ENCODE data around the gene MC2R.

GRCh38 chr18:13917401-13917800, 2.1 kb upstream of the MC2R start:
- TF ChIP-seq MAX (IDR thresholded peaks at IDR 0.05; ENCODE audit: low read depth, low read length): no peak
- TF ChIP-seq CTCF (IDR thresholded peaks at IDR 0.05 in 2 of 3, conservative IDR thresholded peaks at IDR 0.05 in 1 of 3; ENCODE audit: control insufficient read depth in 2 of 3, extremely low read depth in 1 of 3, insufficient read depth in 1 of 3, low read depth in 3 of 3, low read length in 3 of 3): no peak
- TF ChIP-seq HDAC2 (IDR thresholded peaks at IDR 0.05): no peak
- TF ChIP-seq YY1 (IDR thresholded peaks at IDR 0.05; ENCODE audit: low read depth, low read length): no peak
- TF ChIP-seq RCOR1 (conservative IDR thresholded peaks at IDR 0.05; ENCODE audit: low read depth, low read length): no peak
- TF ChIP-seq RBBP5 (conservative IDR thresholded peaks at IDR 0.05): no peak

All from GM12878 (cell line).